GM12878 (cell line): ENCODE results near the gene CCS. TPM values are rescaled to one million over a fixed set of nuclear protein-coding genes. Genes with fewer than 3 reads are reported as not detected.
A peak's percentile ranks its signal among the peaks of the same experiment; 100 is the strongest.

Experiments
- ATAC-seq: fragments of 200-7000 bp; cut with Tn5 transposase; 3 replicates; pipeline ENCODE4 v1.9.1; 2020; ENCODE audit warnings: mild to moderate bottlenecking, moderate library complexity
- BruUV-seq: library from RNA; stranded (reverse); fragments of 400-500 nt; replicated peaks from 2 replicates; lab custom pipeline; 2021; lab: Mats Ljungman, UMichigan
- CTCF ChIA-PET: fragments of 300-600 bp; sonication (Branson Sonifier 250); formaldehyde crosslinking; extraction: SDS; loops from one replicate; lab custom pipeline; 2021; ENCODE audit warnings: inconsistent platforms; lab: Yijun Ruan, JAX
- POLR2A ChIA-PET: fragments of 350-600 bp; formaldehyde crosslinking; extraction: SDS; loops from one replicate; lab custom pipeline; 2021; ENCODE audit warnings: inconsistent platforms; lab: Charles Lee
- RAD21 ChIA-PET: fragments of 300-600 bp; sonication (Branson Sonifier 250); formaldehyde crosslinking; loops from one replicate; lab custom pipeline; 2023; ENCODE audit warnings: antibody characterized with exemption; ENCODE audit not compliant: unreplicated experiment; lab: Charles Lee
- SMC1A ChIA-PET: fragments of 300-600 bp; sonication (Branson Sonifier 250); formaldehyde crosslinking; loops from one replicate; lab custom pipeline; 2023; ENCODE audit not compliant: unreplicated experiment, uncharacterized antibody; lab: Charles Lee
- DNase-seq: peaks from one replicate; pipeline ENCODE4 v3.0.0-alpha.2; 2011; ENCODE audit warnings: low read depth, low spot score
- FAIRE-seq: peaks from 3 replicates; lab custom pipeline; 2011; peaks lifted over from hg19 to GRCh38; lab: Jason Lieb, UNC
- H2AFZ ChIP-seq: 2 replicates; pipeline ENCODE4 v1.6.0; 2011; ENCODE audit warnings: low read depth, low read length, control low read depth; ENCODE audit not compliant: control insufficient read depth
- H3K27ac ChIP-seq: 2 replicates; pipeline ENCODE4 v1.5.1; 2011; ENCODE audit warnings: control low read depth; ENCODE audit not compliant: control insufficient read depth, insufficient read depth
- H3K27me3 ChIP-seq, 2 experiments: replicated peaks in 1 of 2; 2 replicates each; pipeline versions ENCODE4 v1.6.0 to v1.6.1; 2011; ENCODE audit warnings: low read length in 1 of 2; ENCODE audit not compliant: control insufficient read depth in 2 of 2, insufficient read depth in 2 of 2
- H3K36me3 ChIP-seq, 2 experiments: 2 replicates each; pipeline ENCODE4 v1.5.1; 2011; ENCODE audit warnings: low read length in 1 of 2; ENCODE audit not compliant: control insufficient read depth in 2 of 2, insufficient read depth in 2 of 2
- H3K4me1 ChIP-seq: 2 replicates; pipeline ENCODE4 v1.6.1; 2011; ENCODE audit warnings: mild to moderate bottlenecking, low read length, moderate library complexity, mixed read lengths; ENCODE audit not compliant: control insufficient read depth, insufficient read depth
- H3K4me2 ChIP-seq: 2 replicates; pipeline ENCODE4 v1.6.0; 2011; ENCODE audit warnings: control low read depth; ENCODE audit not compliant: control insufficient read depth, insufficient read depth
- H3K4me3 ChIP-seq: fragments of 200-600 bp; sonication (generic); 2 replicates; pipeline ENCODE4 v1.5.1; 2016
- H3K79me2 ChIP-seq: 2 replicates; pipeline ENCODE4 v1.6.0; 2011; ENCODE audit warnings: low read length; ENCODE audit not compliant: control insufficient read depth, insufficient read depth
- H3K9ac ChIP-seq: 2 replicates; pipeline ENCODE4 v1.8.0; 2011; ENCODE audit warnings: low read length, control low read depth, mixed read lengths; ENCODE audit not compliant: control insufficient read depth, insufficient read depth
- H3K9me3 ChIP-seq: replicated peaks from 3 replicates; pipeline ENCODE4 v1.5.1; 2011; ENCODE audit warnings: mild to moderate bottlenecking, low read length; ENCODE audit not compliant: control insufficient read depth, insufficient read depth
- H4K20me1 ChIP-seq: 2 replicates; pipeline ENCODE4 v1.6.0; 2011; ENCODE audit not compliant: control insufficient read depth, insufficient read depth
- BCL11A ChIP-seq: IDR thresholded peaks from 2 replicates; pipeline ENCODE4 v1.6.1; 2011; ENCODE audit warnings: low read depth, low read length
- CBX3 ChIP-seq: fragments of 200-600 bp; sonication (generic); IDR thresholded peaks from 2 replicates; pipeline ENCODE4 v1.6.1; 2016; ENCODE audit warnings: low read depth, borderline replicate concordance
- IKZF2 ChIP-seq, 2 experiments: fragments of 450-650 bp; IDR thresholded peaks; 2 replicates each; pipeline ENCODE4 v1.6.1; 2017; ENCODE audit warnings: mild to moderate bottlenecking in 2 of 2, moderate library complexity in 2 of 2
- JUND ChIP-seq: IDR thresholded peaks from 2 replicates; pipeline ENCODE4 v1.6.1; 2012; ENCODE audit warnings: low read depth, mild to moderate bottlenecking, low read length, improper control_type of control experiment, moderate library complexity
- MTA3 ChIP-seq: IDR thresholded peaks from 2 replicates; pipeline ENCODE4 v1.6.1; 2012; ENCODE audit warnings: low read length, inconsistent platforms, borderline replicate concordance
- PML ChIP-seq: IDR thresholded peaks from 2 replicates; pipeline ENCODE4 v1.6.1; 2012; ENCODE audit warnings: low read length, inconsistent platforms
- RAD51 ChIP-seq: fragments of 450-650 bp; IDR thresholded peaks from 2 replicates; pipeline ENCODE4 v1.6.1; 2016; ENCODE audit warnings: moderate library complexity, mild to moderate bottlenecking, inconsistent platforms
- RELA ChIP-seq: fragments of 450-650 bp; IDR thresholded peaks from 2 replicates; pipeline ENCODE4 v1.8.0; 2014; ENCODE audit warnings: borderline replicate concordance; ENCODE audit not compliant: partially characterized antibody
- TBL1XR1 ChIP-seq: IDR thresholded peaks from 2 replicates; pipeline ENCODE4 v1.6.1; 2012; ENCODE audit warnings: low read depth, low read length, improper control_type of control experiment
- WGBS: methylation state at CpG from one replicate; pipeline ENCODE4 v1.1.6; 2016; ENCODE audit warnings: low lambda C conversion rate; ENCODE audit not compliant: insufficient replicate concordance, insufficient coverage; ENCODE audit errors: missing lambda C conversion rate; 5-methylcytosine and 5-hydroxymethylcytosine counted together
- in situ Hi-C: fragments of 300-500 bp; cut with MboI; formaldehyde crosslinking; loops from 9 replicates; pipeline ENCODE4 v1.14.3; 2018; ENCODE audit warnings: mixed read lengths
- intact Hi-C: fragments of 100-400 bp; cut with micrococcal nuclease; formaldehyde crosslinking; loops from one replicate; pipeline ENCODE4 v1.14.2; 2022; ENCODE audit not compliant: unreplicated experiment
- polyA plus RNA-seq, 11 experiments: library from polyadenylated mRNA; depleted of rRNA in 4 of 11; unstranded in 6 of 11; stranded (reverse) in 5 of 11; fragments of >200 nt; fragmentation: Nextera tagmentation in 4 of 11; fragmentation: Illumina TruSeq in 1 of 11; extraction: Ambion mirVana in 4 of 11; extraction: Trizol in 1 of 11; gene quantifications; 1 replicate in 1 of 11; 2 replicates in 10 of 11; pipeline versions ENCODE4 v1.2.1 to v1.2.3, GENCODE V29; 2011 to 2016; ENCODE audit warnings: inconsistent platforms in 2 of 11, missing spikeins in 2 of 11, low read depth in 1 of 11
- total RNA-seq, 4 experiments: library from RNA; depleted of rRNA in 3 of 4; stranded (reverse); fragments of >200 nt in 3 of 4; fragmentation: Illumina TruSeq in 1 of 4; extraction: Trizol in 1 of 4; gene quantifications; 2 replicates each; pipeline versions ENCODE4 v1.2.1 to v1.2.3, GENCODE V29; 2013 to 2021
- TF ChIP-seq, protein P1 (sequence below): IDR thresholded peaks from 2 replicates; pipeline ENCODE4 v1.6.1; 2012; ENCODE audit warnings: improper control_type of control experiment, low read depth, low read length; ENCODE audit not compliant: insufficient replicate concordance
- TF ChIP-seq, protein P2 (sequence below): fragments of 450-650 bp; conservative IDR thresholded peaks from 2 replicates; pipeline ENCODE4 v1.6.1; 2017; ENCODE audit warnings: mild to moderate bottlenecking, moderate library complexity
- TF ChIP-seq, protein P3 (sequence below), 3 experiments: IDR thresholded peaks in 2 of 3; conservative IDR thresholded peaks in 1 of 3; 2 replicates each; pipeline ENCODE4 v1.5.1; 2011; ENCODE audit warnings: low read depth in 3 of 3, low read length in 3 of 3, mild to moderate bottlenecking in 3 of 3, control low read depth in 2 of 3, moderate library complexity in 2 of 3, inconsistent platforms in 1 of 3, mixed read lengths in 1 of 3; ENCODE audit not compliant: control insufficient read depth in 2 of 3, insufficient read depth in 1 of 3; ENCODE audit errors: extremely low read depth in 1 of 3

The CCS gene
- total and polyA plus RNA-seq, 10 of the 15 experiments (the other 5 are each of a cell fraction or from before 2014, with no cell fraction given), result 1.5 to 44.2 (median 30.6) TPM

DNA sequence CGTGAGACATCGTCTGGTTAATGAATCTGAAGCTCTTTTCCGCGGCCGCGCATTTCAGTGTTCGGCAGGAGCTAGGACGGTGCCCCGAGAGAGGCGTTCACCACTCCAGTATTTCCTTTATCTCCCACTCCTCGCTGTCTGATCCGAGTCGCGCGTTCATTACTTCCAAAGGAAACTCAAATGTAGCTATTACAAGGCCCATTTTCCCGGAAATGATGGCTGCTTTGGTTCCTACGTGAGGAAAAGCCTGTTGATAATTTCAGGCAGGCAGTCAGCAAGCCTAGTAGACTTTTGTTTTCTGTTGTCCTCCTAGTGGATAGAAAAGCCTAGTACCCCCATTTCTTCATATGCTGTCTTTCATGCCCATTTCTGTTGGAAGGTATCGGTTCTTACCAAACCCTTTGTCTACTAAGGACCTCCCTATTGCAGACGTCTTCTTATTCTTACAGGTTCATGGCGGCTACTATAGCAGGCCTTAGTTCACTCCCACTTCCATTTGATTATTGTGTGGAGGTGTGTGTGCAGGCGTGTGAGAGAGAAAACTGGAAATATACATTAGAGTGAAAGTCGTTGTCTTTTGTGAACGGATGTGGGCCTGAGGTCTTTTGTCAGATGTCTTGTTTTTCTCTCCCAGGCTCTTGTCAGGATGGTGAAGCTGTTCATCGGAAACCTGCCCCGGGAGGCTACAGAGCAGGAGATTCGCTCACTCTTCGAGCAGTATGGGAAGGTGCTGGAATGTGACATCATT is 46.3 kb downstream of the CCS start:
- H3K27me3 ChIP-seq, result no peaks in the 10 kb centered on the region
- H3K9ac ChIP-seq, result peak overlapping the region; percentile 97
- H4K20me1 ChIP-seq, result peaks cover 14% of the 10 kb centered on the region
- DNase-seq, result no peak
- peak overlapping the region; percentile 92 for H3K27ac ChIP-seq
- BruUV-seq, result TSS peak; percentile 56
- 13% methylated on average over 27 of the region's 27 CpGs for WGBS
- peaks cover 84% of the 10 kb centered on the region for H3K79me2 ChIP-seq
- no peak overlapping the region for H2AFZ ChIP-seq
- H3K4me1 ChIP-seq, result peaks cover 25% of the 10 kb centered on the region
- CTCF ChIA-PET, result interaction anchor here (0.6 to 7.0 kb wide), 9 partner anchors 8 to 476 kb away, joined by 3 to 71 read pairs (median 11); partner anchors contain the start of genes CCDC87, CCS, RBM14 and RBM4B
- POLR2A ChIA-PET, result interaction anchor here (0.5 to 4.3 kb wide), 10 partner anchors 10 to 204 kb away, joined by 3 to 105 read pairs (median 5); partner anchors contain the start of genes RBM14, RBM4B and RCE1
- RAD21 ChIA-PET, result interaction anchor here (0.6 to 3.5 kb wide), 6 partner anchors 18 to 194 kb away, joined by 3 to 36 read pairs (median 6); partner anchors contain the start of genes ACTN3, RBM4B and ZDHHC24
- intact Hi-C loops (no loop called here), in situ Hi-C loops (no loop called here)
- H3K9me3 ChIP-seq, result no peaks in the 10 kb centered on the region
- peak; percentile 6 for ATAC-seq
- peak overlapping the region; percentile 90 for H3K4me3 ChIP-seq
- peak overlapping the region; percentile 70 for H3K4me2 ChIP-seq
- H3K36me3 ChIP-seq, result peaks cover 12 to 34% of the 10 kb centered on the region in 2 experiments
- FAIRE-seq, result peak; percentile 95
- SMC1A ChIA-PET, result interaction anchor here (0.7 to 3.6 kb wide), 15 partner anchors 8 to 127 kb away, joined by 3 to 21 read pairs (median 6); partner anchors contain the start of genes ACTN3, RBM4B and ZDHHC24
- TF ChIP-seq BCL11A, result no peak
- TF ChIP-seq RELA, result no peak
- TF ChIP-seq, protein P1, sequence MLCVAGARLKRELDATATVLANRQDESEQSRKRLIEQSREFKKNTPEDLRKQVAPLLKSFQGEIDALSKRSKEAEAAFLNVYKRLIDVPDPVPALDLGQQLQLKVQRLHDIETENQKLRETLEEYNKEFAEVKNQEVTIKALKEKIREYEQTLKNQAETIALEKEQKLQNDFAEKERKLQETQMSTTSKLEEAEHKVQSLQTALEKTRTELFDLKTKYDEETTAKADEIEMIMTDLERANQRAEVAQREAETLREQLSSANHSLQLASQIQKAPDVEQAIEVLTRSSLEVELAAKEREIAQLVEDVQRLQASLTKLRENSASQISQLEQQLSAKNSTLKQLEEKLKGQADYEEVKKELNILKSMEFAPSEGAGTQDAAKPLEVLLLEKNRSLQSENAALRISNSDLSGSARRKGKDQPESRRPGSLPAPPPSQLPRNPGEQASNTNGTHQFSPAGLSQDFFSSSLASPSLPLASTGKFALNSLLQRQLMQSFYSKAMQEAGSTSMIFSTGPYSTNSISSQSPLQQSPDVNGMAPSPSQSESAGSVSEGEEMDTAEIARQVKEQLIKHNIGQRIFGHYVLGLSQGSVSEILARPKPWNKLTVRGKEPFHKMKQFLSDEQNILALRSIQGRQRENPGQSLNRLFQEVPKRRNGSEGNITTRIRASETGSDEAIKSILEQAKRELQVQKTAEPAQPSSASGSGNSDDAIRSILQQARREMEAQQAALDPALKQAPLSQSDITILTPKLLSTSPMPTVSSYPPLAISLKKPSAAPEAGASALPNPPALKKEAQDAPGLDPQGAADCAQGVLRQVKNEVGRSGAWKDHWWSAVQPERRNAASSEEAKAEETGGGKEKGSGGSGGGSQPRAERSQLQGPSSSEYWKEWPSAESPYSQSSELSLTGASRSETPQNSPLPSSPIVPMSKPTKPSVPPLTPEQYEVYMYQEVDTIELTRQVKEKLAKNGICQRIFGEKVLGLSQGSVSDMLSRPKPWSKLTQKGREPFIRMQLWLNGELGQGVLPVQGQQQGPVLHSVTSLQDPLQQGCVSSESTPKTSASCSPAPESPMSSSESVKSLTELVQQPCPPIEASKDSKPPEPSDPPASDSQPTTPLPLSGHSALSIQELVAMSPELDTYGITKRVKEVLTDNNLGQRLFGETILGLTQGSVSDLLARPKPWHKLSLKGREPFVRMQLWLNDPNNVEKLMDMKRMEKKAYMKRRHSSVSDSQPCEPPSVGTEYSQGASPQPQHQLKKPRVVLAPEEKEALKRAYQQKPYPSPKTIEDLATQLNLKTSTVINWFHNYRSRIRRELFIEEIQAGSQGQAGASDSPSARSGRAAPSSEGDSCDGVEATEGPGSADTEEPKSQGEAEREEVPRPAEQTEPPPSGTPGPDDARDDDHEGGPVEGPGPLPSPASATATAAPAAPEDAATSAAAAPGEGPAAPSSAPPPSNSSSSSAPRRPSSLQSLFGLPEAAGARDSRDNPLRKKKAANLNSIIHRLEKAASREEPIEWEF, result no peak
- TF ChIP-seq CBX3, result no peak
- TF ChIP-seq RAD51, result no peak
- TF ChIP-seq, protein P2, sequence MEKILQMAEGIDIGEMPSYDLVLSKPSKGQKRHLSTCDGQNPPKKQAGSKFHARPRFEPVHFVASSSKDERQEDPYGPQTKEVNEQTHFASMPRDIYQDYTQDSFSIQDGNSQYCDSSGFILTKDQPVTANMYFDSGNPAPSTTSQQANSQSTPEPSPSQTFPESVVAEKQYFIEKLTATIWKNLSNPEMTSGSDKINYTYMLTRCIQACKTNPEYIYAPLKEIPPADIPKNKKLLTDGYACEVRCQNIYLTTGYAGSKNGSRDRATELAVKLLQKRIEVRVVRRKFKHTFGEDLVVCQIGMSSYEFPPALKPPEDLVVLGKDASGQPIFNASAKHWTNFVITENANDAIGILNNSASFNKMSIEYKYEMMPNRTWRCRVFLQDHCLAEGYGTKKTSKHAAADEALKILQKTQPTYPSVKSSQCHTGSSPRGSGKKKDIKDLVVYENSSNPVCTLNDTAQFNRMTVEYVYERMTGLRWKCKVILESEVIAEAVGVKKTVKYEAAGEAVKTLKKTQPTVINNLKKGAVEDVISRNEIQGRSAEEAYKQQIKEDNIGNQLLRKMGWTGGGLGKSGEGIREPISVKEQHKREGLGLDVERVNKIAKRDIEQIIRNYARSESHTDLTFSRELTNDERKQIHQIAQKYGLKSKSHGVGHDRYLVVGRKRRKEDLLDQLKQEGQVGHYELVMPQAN, result 0 out of 2 replicates have a peak, but pooled peaks have one; percentile 34
- no peak for TF ChIP-seq JUND
- peak; percentile 8; the same call in 1 of the 2 replicates for TF ChIP-seq PML
- TF ChIP-seq TBL1XR1, result no peak
- TF ChIP-seq, protein P3, sequence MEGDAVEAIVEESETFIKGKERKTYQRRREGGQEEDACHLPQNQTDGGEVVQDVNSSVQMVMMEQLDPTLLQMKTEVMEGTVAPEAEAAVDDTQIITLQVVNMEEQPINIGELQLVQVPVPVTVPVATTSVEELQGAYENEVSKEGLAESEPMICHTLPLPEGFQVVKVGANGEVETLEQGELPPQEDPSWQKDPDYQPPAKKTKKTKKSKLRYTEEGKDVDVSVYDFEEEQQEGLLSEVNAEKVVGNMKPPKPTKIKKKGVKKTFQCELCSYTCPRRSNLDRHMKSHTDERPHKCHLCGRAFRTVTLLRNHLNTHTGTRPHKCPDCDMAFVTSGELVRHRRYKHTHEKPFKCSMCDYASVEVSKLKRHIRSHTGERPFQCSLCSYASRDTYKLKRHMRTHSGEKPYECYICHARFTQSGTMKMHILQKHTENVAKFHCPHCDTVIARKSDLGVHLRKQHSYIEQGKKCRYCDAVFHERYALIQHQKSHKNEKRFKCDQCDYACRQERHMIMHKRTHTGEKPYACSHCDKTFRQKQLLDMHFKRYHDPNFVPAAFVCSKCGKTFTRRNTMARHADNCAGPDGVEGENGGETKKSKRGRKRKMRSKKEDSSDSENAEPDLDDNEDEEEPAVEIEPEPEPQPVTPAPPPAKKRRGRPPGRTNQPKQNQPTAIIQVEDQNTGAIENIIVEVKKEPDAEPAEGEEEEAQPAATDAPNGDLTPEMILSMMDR (IDR thresholded peaks at IDR 0.05 in 2 of 3, conservative IDR thresholded peaks at IDR 0.05 in 1 of 3; ENCODE audit: control insufficient read depth in 2 of 3, extremely low read depth in 1 of 3, insufficient read depth in 1 of 3, low read depth in 3 of 3, low read length in 3 of 3), result 0 out of 6 replicates have a peak, but pooled peaks of 1 of the 3 experiments have one; percentile 9
- TF ChIP-seq MTA3, result peak; percentile 26; the same call in 1 of the 2 replicates
- TF ChIP-seq IKZF2 (IDR thresholded peaks at IDR 0.05), result peak in 1 of 2 experiments; percentile 1; a peak in 1 of 4 replicates
